ENCODE measurements around the gene MFN2. TPM values are rescaled to one million over a fixed set of nuclear protein-coding genes. Genes with fewer than 3 reads are reported as not detected.
A peak's percentile ranks its signal among the peaks of the same experiment; 100 is the strongest.

The MFN2 gene
- total and polyA plus RNA-seq, 8 donors = 45.4 to 82.0 (median 52.0) TPM

DNA sequence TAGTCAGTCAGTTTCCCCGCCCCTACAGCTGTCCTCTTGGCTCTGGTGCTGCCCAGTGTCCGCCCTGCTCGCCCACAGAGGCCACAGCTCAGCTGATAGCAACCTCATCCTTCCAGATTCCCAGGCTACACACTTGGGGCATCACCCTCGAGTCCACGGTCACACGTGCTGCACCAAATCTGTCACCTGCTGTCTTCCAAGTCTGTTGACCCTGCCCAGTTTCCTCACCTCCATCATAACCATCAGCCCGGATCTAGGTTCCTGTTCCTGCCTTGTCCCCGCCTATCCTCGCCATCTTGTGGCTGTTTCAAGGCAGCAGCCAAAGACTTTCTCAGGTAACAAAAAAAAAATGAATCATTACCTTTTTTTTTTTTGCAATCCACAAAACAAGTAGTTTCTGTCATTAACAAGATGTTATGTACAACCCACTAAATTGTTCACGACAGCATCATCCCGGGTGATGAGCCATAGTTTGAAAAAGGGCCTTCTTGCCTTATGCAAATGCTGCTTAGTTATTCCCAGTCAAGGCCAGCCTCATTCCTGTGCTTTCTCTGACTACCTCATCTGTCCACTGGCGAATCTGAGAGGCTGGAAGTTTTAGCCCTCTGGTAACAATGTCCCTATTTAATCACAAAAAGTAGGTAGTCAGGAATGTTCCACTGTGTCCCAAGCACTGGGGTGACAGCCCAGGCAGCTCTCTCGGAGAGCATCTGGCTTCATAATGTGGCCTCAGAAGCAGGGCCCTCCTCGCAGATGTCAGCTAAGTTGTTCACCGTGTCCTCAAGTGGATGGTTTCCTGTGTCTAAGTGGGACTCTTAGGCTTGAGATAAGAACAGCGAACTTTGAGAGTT is 34.1 kb downstream of the MFN2 start:
- H3K4me3 ChIP-seq = no peak overlapping the region
- H3K36me3 ChIP-seq = peaks cover 0 to 40% of the 10 kb centered on the region in 2 donors
- intact Hi-C loops (cut with DNase I) = no loop called here
- no peaks in the 10 kb centered on the region for H3K27me3 ChIP-seq
- TF ChIP-seq, protein P1, sequence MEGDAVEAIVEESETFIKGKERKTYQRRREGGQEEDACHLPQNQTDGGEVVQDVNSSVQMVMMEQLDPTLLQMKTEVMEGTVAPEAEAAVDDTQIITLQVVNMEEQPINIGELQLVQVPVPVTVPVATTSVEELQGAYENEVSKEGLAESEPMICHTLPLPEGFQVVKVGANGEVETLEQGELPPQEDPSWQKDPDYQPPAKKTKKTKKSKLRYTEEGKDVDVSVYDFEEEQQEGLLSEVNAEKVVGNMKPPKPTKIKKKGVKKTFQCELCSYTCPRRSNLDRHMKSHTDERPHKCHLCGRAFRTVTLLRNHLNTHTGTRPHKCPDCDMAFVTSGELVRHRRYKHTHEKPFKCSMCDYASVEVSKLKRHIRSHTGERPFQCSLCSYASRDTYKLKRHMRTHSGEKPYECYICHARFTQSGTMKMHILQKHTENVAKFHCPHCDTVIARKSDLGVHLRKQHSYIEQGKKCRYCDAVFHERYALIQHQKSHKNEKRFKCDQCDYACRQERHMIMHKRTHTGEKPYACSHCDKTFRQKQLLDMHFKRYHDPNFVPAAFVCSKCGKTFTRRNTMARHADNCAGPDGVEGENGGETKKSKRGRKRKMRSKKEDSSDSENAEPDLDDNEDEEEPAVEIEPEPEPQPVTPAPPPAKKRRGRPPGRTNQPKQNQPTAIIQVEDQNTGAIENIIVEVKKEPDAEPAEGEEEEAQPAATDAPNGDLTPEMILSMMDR (IDR thresholded peaks at IDR 0.05) = no peak
- H3K4me1 ChIP-seq = peaks cover 0 to 9% of the 10 kb centered on the region in 2 donors
- ATAC-seq (peak; percentile 58), DNase-seq (peak in 3 of 4 donors; percentile 24 to 53 (median 45))
- H3K27ac ChIP-seq = peak overlapping the region; percentile 28 to 69
- no peaks in the 10 kb centered on the region for H3K9me3 ChIP-seq

DNA sequence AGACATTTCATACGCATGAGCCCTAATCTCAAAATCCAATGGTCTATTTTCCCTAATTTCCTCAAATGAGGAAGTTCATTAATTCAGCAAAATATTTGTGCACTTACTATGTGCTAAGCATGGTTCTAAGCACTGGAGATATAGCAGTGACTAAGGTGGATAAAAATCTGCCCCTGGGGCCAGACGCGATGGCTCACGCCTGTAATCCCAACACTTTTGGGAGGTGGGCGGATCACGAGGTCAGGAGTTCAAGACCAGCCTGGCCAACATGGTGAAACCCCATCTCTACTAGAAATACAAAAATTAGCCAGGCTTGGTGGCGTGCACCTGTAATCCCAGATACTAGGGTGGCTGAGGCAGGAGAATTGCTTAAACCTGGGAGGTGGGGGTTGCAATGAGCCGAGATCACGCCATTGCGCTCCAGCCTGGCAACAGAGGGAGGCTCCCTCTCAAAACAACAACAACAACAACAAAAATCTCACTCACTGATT is 34.8 kb downstream of the MFN2 start:
- TF ChIP-seq, protein P1 (IDR thresholded peaks at IDR 0.05) = no peak
- H3K36me3 ChIP-seq = peaks cover 0 to 33% of the 10 kb centered on the region in 2 donors
- no peaks in the 10 kb centered on the region for H3K9me3 ChIP-seq
- intact Hi-C loops (cut with DNase I) = no loop called here
- ATAC-seq (peak; percentile 0), DNase-seq (peak in 1 of 4 donors; percentile 39)
- H3K27ac ChIP-seq = peak overlapping the region; percentile 69 to 73
- no peaks in the 10 kb centered on the region for H3K27me3 ChIP-seq
- peaks cover 2 to 12% of the 10 kb centered on the region in 2 donors for H3K4me1 ChIP-seq
- H3K4me3 ChIP-seq = no peak overlapping the region

DNA sequence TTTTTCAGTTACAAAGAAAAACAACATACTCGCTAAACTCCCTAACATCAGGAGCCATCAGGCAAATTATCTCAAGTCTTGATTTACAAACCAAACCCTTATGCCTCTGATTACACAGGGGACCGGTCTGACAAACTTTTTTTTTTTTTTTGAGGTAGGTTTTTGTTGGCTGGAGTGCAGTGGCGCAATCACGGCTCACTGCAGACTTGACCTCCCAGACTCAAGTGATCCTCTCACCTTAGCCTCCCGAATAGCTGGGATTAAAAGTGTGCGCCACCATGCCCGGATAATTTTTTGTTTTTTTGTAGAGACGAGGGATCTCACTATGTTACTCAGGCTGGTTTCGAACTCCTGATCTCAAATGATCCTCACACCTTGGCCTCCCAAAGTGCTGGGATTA is 35.3 kb downstream of the MFN2 start:
- Histone ChIP-seq H3K36me3 (peaks cover 0 to 29% of the 10 kb centered on the region in 2 donors), H3K27ac (peak overlapping the region; percentile 69 to 73), H3K27me3 (no peaks in the 10 kb centered on the region), H3K4me3 (no peak overlapping the region), H3K9me3 (no peaks in the 10 kb centered on the region), H3K4me1 (peaks cover 7 to 17% of the 10 kb centered on the region in 2 donors)
- TF ChIP-seq, protein P1 (IDR thresholded peaks at IDR 0.05) = no peak
- intact Hi-C loops (cut with DNase I) = no loop called here
- ATAC-seq = peak; percentile 3
- DNase-seq = peak in 1 of 4 donors; percentile 30

DNA sequence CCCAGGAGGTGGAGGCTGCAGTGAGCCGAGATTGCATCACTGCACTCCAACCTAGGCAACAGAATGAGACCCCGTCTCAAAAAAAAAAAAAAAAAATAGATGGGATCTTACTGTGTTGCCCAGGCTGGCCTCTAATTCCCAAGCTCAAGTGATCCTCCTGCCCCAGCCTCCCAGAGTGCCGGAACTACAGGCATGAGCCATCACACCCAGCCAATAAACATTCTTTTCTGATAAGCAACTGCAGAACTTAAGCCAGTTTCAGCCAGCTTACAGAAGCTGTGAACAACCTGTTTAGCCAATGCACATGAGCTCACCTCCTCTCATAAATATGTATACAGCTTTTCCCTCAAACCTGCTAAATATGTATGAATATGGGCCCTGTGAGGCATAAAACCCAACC is 35.9 kb downstream of the MFN2 start:
- no peak overlapping the region for H3K27ac ChIP-seq
- ATAC-seq = no peak
- peaks cover 0 to 22% of the 10 kb centered on the region in 2 donors for H3K36me3 ChIP-seq
- no peaks in the 10 kb centered on the region for H3K27me3 ChIP-seq
- H3K4me3 ChIP-seq = no peak overlapping the region
- intact Hi-C loops (cut with DNase I) = no loop called here
- peak in 1 of 4 donors; percentile 0 for DNase-seq
- no peaks in the 10 kb centered on the region for H3K9me3 ChIP-seq
- H3K4me1 ChIP-seq = peaks cover 11 to 22% of the 10 kb centered on the region in 2 donors
- TF ChIP-seq, protein P1 (IDR thresholded peaks at IDR 0.05) = no peak

DNA sequence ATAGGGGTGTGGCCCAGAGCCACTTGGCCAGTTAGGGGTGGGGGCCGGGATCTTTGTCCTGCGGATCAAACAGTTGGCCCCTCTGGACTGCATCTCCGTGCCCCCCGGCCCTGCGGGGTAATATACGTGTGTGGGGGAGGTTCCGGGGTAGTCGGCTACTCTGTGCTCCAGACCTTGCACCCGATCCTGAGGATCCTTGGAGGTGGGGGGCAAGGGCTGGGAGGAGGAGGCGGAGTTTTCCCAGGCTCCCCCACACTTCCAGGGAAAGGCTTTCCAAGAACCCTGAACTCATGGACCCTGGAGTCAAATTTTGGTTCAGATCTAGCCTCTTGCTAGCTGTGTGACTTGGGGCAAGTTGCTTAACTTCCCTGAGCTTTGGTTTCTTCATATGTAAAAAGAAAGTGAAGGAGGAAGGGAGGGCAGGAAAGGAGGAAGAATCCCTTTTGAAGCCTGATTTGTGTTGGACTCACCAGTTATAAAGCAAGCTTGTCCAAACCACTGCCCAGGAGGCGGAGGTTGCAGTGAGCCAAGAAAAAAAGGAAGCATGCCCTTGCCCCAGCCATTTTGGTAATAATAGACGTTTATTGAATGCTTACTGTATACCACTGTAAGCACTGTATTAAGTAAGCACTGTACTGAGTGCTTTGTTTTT is 39.7 kb downstream of the MFN2 start:
- H3K9me3 ChIP-seq = no peaks in the 10 kb centered on the region
- H3K4me1 ChIP-seq = peaks cover 11 to 24% of the 10 kb centered on the region in 2 donors
- intact Hi-C loops (cut with DNase I) = no loop called here
- DNase-seq (peak in 1 of 4 donors; percentile 44), ATAC-seq (peak; percentile 4)
- H3K27me3 ChIP-seq = no peaks in the 10 kb centered on the region
- peaks cover 0 to 36% of the 10 kb centered on the region in 2 donors for H3K36me3 ChIP-seq
- TF ChIP-seq, protein P1 (IDR thresholded peaks at IDR 0.05) = no peak
- H3K27ac ChIP-seq = peak overlapping the region; percentile 79 to 91
- H3K4me3 ChIP-seq = peak overlapping the region; percentile 75 to 98
